HCT116 (cell line): ENCODE data around the gene GUCA2A.

Experiments used
- CTCF ChIP-seq, 3 experiments: fragments of 200-600 bp in 1 of 3; sonication (generic) in 1 of 3; IDR thresholded peaks in 2 of 3; conservative IDR thresholded peaks in 1 of 3; 2 replicates each; pipeline ENCODE4 v1.5.1; 2012 to 2017; ENCODE audit warnings: low read depth in 2 of 3, low read length in 2 of 3, antibody characterized with exemption in 1 of 3, borderline replicate concordance in 1 of 3, control low read depth in 1 of 3, mild to moderate bottlenecking in 1 of 3, mixed read lengths in 1 of 3, mixed run types in 1 of 3, moderate library complexity in 1 of 3; ENCODE audit not compliant: insufficient read depth in 1 of 3
- YY1 ChIP-seq: IDR thresholded peaks from 2 replicates; pipeline ENCODE4 v1.6.1; 2011; ENCODE audit warnings: low read length, low read depth, moderate library complexity, mild to moderate bottlenecking; ENCODE audit not compliant: insufficient replicate concordance; ENCODE audit errors: extremely low read depth

- TF ChIP-seq CTCF (IDR thresholded peaks at IDR 0.05 in 2 of 3, conservative IDR thresholded peaks at IDR 0.05 in 1 of 3; ENCODE audit: borderline replicate concordance in 1 of 3, insufficient read depth in 1 of 3, low read depth in 2 of 3, low read length in 2 of 3): peak in 2 of 3 experiments; percentile 6 to 22; a peak in 1 of 6 replicates
- no peak for TF ChIP-seq YY1
These were observed 26.0 kb downstream of the GUCA2A start for GRCh38 chr1:42138586-42138985.
